HuH-7.5 (cell line): ENCODE data around the gene BCL11A.

Experiments
- DNase-seq: peaks from one replicate; pipeline ENCODE4 v3.0.0; 2011; ENCODE audit warnings: low spot score

The BCL11A gene

DNA sequence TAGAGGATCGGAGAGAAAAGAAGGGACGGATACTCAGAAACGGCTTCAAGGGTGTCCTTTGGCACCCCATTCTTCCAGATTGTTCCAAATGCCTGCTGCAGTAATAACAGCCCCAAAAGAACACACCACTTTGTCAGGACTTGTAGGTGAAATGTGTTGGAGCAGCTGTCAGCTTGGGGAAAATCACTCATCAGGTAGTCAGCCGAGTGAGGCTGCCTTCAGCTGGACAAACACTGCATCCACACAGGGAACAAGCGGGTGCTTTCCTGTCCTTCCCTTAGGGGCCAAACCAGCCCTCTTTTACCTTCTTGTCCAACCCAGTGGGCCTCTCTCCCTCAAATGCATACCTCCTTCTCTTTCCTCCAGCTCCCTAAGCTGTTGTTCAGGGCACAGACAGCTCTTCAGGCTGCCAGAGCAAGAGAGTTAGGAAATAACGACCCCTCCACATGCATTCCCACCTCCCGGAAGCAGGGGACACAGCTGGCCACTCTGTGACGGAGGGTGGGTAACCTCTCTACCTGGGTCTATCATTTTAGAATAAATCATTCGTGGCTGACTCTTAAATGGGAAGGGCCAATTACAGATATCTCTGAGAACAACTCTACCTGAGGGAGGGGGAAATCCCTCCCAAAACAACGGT is 48.1 kb downstream of the BCL11A start:
- no peak for DNase-seq

DNA sequence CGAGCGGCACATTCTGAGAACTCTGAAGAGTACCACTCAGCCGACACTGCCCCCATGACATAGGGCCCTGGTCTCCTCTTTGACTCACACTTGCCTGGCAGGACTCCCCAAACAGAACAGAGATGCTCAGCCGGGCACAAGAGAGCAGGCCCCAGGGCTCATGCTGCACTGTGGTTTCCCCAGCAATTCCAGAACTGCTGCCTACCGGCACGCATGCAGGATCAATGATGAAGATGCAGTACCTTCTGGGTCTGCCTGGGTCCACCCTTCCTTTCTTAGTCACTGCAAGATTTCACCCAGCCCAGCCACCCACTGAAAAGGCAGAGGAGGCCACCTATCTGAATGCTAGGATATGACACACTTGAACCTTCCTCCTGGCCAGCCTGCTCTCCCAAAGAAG is 49.4 kb downstream of the BCL11A start:
- DNase-seq: no peak

- DNase-seq: no peak
Measured at GRCh38 chr2:60502144-60502543, 51.3 kb downstream of the BCL11A start.

DNA sequence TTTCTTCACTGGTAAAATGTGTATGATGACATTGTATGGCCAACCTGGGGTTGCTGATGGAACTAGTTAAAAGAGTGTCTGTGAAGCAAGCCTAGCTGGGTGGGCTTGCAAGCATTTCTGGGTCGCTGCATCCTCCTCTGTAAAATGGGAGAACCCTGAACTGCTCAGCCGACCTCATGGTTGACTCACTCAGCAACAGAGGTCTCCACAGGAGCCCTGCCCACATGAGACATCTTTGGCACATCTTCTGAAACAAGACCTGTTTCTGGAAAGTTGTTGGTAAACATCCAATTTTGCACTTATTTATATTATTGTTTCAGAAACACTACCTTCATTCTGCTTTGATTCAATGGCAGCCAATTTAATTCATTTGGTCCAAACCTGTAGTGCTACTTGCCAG is 52.6 kb downstream of the BCL11A start:
- no peak for DNase-seq

GRCh38 chr2:60499651-60500265 is 53.7 kb downstream of the BCL11A start:
- no peak for DNase-seq

- DNase-seq: no peak
Measured at GRCh38 chr2:60498816-60499429, 54.5 kb downstream of the BCL11A start.

- DNase-seq: no peak
Measured at GRCh38 chr2:60498127-60498815, 55.2 kb downstream of the BCL11A start.

GRCh38 chr2:60497500-60497899 is 56.0 kb downstream of the BCL11A start:
- no peak for DNase-seq

DNA sequence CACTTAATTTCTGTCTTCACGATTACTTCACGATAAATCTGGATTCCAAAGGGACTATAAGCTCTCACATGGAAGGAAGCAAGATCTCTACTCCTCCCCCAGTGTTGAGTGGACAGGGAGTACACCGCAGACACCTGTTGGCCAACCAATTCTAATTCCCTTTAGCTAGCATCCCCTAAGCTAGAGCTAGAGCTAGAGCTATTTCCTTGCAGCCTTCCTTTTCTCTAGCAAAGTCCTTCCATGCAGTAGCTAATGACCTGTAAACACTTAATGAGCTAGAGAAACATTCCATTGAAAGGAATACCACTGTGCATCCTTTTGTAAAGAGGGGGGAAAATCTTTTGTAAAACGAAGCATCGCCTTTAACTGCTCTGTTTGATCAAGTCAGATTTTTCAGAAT is 56.5 kb downstream of the BCL11A start:
- no peak for DNase-seq

- no peak for DNase-seq
Measured at GRCh38 chr2:60496475-60496874, 57.0 kb downstream of the BCL11A start.

DNA sequence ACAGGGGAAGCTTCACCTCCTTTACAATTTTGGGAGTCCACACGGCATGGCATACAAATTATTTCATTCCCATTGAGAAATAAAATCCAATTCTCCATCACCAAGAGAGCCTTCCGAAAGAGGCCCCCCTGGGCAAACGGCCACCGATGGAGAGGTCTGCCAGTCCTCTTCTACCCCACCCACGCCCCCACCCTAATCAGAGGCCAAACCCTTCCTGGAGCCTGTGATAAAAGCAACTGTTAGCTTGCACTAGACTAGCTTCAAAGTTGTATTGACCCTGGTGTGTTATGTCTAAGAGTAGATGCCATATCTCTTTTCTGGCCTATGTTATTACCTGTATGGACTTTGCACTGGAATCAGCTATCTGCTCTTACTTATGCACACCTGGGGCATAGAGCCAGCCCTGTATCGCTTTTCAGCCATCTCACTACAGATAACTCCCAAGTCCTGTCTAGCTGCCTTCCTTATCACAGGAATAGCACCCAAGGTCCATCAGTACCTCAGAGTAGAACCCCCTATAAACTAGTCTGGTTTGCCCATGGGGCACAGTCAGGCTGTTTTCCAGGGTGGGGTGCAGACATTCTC is 58.3 kb downstream of the BCL11A start:
- DNase-seq: no peak

- DNase-seq: no peak
Measured at GRCh38 chr2:60493804-60494387, 59.6 kb downstream of the BCL11A start.

DNA sequence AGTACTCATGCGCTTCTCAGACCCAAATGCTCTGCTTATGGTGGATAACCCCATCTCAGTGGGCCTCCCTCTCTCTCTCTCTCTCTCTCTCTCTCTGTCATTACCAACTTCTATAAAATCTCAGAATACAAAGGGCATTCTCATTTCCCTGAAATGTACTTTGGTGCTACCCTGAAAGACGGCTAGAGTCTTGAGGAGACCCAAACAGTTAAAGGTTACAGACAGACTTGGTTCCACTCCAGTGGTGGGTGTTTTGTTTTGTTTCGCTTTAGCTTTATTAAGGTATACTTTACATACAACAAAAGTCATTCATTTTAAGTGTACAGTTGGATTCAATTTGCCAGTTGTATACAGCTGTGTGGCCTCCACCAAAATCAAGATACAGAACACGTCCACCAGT is 60.9 kb downstream of the BCL11A start:
- DNase-seq: no peak

GRCh38 chr2:60490848-60491247 is 62.6 kb downstream of the BCL11A start:
- no peak for DNase-seq

- no peak for DNase-seq
Measured at GRCh38 chr2:60490441-60490840, 63.0 kb downstream of the BCL11A start.

DNA sequence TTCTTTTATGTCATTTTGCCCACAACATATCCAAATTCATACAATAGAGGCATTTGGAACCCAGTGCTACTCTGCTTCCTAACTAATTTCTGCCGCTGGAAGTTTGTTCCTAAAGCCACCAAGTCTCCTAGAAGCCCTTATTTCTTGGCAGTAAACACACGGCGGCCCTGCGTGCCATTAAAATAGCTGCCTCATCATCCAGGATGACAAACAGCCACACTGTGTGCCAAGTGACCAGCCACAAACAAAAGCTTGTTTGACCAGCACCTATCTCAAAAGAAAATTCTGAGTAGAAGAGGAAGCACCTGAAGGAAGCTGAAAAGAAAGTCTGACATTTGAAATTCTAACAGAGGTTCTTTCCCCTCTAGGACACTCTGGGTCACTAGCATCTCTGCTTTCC is 64.2 kb downstream of the BCL11A start:
- DNase-seq: no peak

- DNase-seq: no peak
Measured at GRCh38 chr2:60488291-60488690, 65.2 kb downstream of the BCL11A start.

DNA sequence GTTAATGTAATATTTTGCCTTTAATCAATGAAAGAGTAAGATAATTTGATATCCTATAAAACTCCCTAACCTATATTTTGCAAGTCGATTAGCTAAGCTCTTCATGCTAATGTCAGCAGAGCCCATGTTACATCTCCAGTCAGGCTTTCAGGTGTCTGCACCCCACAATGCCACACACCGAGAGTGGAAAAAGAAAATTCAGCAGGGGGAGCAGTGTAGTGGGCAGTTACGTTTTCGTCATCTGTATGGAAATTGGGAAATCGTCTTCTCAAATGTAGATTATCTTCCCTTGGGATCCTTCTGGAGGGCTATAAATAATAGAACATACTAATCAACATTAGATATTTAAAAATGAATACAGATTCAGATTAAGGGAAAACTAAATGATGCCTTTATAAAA is 66.3 kb downstream of the BCL11A start:
- no peak for DNase-seq

GRCh38 chr2:60486551-60486950 is 66.9 kb downstream of the BCL11A start:
- no peak for DNase-seq

GRCh38 chr2:60486067-60486466 is 67.4 kb downstream of the BCL11A start:
- DNase-seq: no peak

GRCh38 chr2:60485550-60485949 is 67.9 kb downstream of the BCL11A start:
- no peak for DNase-seq

- DNase-seq: peak; percentile 55
Measured at GRCh38 chr2:60485055-60485454, 68.4 kb downstream of the BCL11A start.
